ENCODE results near the gene RPS6KB1.

GRCh38 chr17:59962739-59963318 is 69.9 kb downstream of the RPS6KB1 start:
- TF ChIP-seq CTCF (IDR thresholded peaks at IDR 0.05) (no peak), POLR2AphosphoS5 (IDR thresholded peaks at IDR 0.05) (no peak)

All from prostate gland (tissue), 2 donors.